ENCODE data around the gene DCTD. TPM values are rescaled to one million over a fixed set of nuclear protein-coding genes. Genes with fewer than 3 reads are reported as not detected.

Gene DCTD
- total and polyA plus RNA-seq, 2 experiments from 2014 or later, result 92.4 to 92.6 TPM

DNA sequence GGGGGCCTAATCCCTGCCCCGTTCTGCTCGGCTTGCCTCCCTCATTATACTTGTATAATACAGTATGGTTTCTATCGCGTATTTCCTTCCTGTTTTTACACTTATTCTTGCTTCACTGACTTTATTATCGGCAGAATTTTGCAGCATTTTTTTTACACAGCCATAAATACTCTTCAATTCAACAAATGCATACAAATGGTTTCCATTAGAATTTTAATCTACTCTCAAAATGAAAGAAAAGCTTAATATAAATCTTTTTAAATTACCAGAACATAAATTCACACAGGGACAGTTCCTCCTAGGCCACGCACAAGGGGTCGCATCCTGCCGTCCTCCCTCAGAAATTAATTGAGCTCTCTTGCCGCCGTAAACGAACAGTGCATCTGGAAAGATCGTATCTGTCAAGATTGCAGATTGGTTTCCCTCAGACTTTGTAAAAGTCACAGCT, 42.9 kb downstream of the DCTD start:
- WGBS (ENCODE audit: low lambda C conversion rate, missing lambda C conversion rate), result 89% methylated on average over 12 of the region's 12 CpGs
- no peak overlapping the region for H3K4me3 ChIP-seq

DNA sequence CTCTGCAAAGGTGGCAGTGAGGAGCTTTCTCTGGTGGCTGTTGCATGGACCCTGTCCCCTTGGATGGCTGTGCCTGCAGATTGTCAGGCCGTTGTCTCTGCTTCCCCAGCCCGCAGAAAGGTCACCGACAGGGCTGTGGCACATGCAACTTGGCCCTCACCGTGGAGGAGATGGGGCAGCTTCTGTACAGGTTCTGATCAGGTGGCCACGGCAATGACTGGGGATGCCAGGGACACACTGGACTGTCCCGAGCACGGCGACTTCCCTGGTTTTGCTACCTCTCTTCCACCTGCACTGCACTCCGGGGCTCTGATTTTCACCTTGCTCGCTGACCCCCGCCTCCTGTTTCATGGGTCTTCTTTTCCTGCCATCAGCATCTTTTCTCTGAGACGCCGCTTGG, 43.5 kb downstream of the DCTD start:
- Histone ChIP-seq H4K20me1 (ENCODE audit: insufficient read depth, poor library complexity, severe bottlenecking) (no peaks in the 10 kb centered on the region), H3K27ac (no peak overlapping the region), H3K4me2 (no peak overlapping the region), H3K4me1 (ENCODE audit: insufficient read depth) (no peaks in the 10 kb centered on the region), H2AFZ (no peak overlapping the region), H3K4me3 (no peak overlapping the region), H3K36me3 (replicated peaks; ENCODE audit: insufficient read depth, low read depth) (no peaks in the 10 kb centered on the region), H3K9me2 (replicated peaks; ENCODE audit: insufficient read depth) (no peaks in the 10 kb centered on the region), H3K79me2 (no peaks in the 10 kb centered on the region), H3K27me3 (no peaks in the 10 kb centered on the region), H3K9me3 (ENCODE audit: low read depth) (no peaks in the 10 kb centered on the region)
- TF ChIP-seq EZH2phosphoT487 (IDR thresholded peaks at IDR 0.05; ENCODE audit: low read depth, severe bottlenecking, unreplicated experiment) (no peak), EZH2 (IDR thresholded peaks at IDR 0.05; ENCODE audit: borderline replicate concordance) (no peak)
- TF ChIP-seq, protein P1, sequence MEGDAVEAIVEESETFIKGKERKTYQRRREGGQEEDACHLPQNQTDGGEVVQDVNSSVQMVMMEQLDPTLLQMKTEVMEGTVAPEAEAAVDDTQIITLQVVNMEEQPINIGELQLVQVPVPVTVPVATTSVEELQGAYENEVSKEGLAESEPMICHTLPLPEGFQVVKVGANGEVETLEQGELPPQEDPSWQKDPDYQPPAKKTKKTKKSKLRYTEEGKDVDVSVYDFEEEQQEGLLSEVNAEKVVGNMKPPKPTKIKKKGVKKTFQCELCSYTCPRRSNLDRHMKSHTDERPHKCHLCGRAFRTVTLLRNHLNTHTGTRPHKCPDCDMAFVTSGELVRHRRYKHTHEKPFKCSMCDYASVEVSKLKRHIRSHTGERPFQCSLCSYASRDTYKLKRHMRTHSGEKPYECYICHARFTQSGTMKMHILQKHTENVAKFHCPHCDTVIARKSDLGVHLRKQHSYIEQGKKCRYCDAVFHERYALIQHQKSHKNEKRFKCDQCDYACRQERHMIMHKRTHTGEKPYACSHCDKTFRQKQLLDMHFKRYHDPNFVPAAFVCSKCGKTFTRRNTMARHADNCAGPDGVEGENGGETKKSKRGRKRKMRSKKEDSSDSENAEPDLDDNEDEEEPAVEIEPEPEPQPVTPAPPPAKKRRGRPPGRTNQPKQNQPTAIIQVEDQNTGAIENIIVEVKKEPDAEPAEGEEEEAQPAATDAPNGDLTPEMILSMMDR (IDR thresholded peaks at IDR 0.05; ENCODE audit: poor library complexity), result no peak
- DNase-seq (ENCODE audit: low spot score), result no peak
- 97% methylated on average over 13 of the region's 13 CpGs for WGBS (ENCODE audit: low lambda C conversion rate, missing lambda C conversion rate)

More for the DNA sequence above, 42.9 kb downstream of the DCTD start:
- no peak overlapping the region for H3K27ac ChIP-seq
- no peaks in the 10 kb centered on the region for H3K9me3 ChIP-seq (ENCODE audit: low read depth)
- H3K4me1 ChIP-seq (ENCODE audit: insufficient read depth), result no peaks in the 10 kb centered on the region
- TF ChIP-seq EZH2phosphoT487 (IDR thresholded peaks at IDR 0.05; ENCODE audit: low read depth, severe bottlenecking, unreplicated experiment) (no peak), EZH2 (IDR thresholded peaks at IDR 0.05; ENCODE audit: borderline replicate concordance) (no peak)
- H2AFZ ChIP-seq, result no peak overlapping the region
- H3K9me2 ChIP-seq (replicated peaks; ENCODE audit: insufficient read depth), result no peaks in the 10 kb centered on the region
- no peak for DNase-seq (ENCODE audit: low spot score)
- H3K4me2 ChIP-seq, result no peak overlapping the region
- no peaks in the 10 kb centered on the region for H3K27me3 ChIP-seq
- H4K20me1 ChIP-seq (ENCODE audit: insufficient read depth, poor library complexity, severe bottlenecking), result no peaks in the 10 kb centered on the region
- H3K36me3 ChIP-seq (replicated peaks; ENCODE audit: insufficient read depth, low read depth), result no peaks in the 10 kb centered on the region
- H3K79me2 ChIP-seq, result no peaks in the 10 kb centered on the region

DNA sequence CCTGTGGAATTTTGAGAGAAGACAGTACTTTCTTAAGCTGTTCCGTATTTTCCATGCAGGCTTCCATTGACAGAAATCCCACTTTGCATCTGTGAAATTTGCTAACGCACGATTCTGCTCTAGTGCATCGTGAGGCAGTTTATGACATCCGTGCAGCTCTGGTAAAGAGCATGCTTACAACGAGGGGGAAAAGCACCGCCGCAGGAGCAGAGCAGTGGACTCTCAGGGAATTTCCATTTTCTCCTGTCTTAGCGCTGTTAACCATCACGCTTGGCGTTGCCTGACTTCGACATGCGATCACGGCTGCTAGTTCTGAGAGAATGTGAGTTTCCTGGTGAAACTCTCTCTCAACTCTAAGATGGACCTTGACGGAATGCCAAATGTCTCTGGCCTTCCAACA, 43.9 kb downstream of the DCTD start:
- Histone ChIP-seq H2AFZ (no peak overlapping the region), H3K27me3 (no peaks in the 10 kb centered on the region), H3K27ac (no peak overlapping the region), H3K9me2 (replicated peaks; ENCODE audit: insufficient read depth) (no peaks in the 10 kb centered on the region), H4K20me1 (ENCODE audit: insufficient read depth, poor library complexity, severe bottlenecking) (no peaks in the 10 kb centered on the region), H3K36me3 (replicated peaks; ENCODE audit: insufficient read depth, low read depth) (no peaks in the 10 kb centered on the region), H3K4me1 (ENCODE audit: insufficient read depth) (no peaks in the 10 kb centered on the region), H3K9me3 (ENCODE audit: low read depth) (no peaks in the 10 kb centered on the region), H3K4me3 (no peak overlapping the region), H3K4me2 (no peak overlapping the region), H3K79me2 (no peaks in the 10 kb centered on the region)
- TF ChIP-seq, protein P1 (IDR thresholded peaks at IDR 0.05; ENCODE audit: poor library complexity), result no peak
- TF ChIP-seq EZH2 (IDR thresholded peaks at IDR 0.05; ENCODE audit: borderline replicate concordance) (no peak), EZH2phosphoT487 (IDR thresholded peaks at IDR 0.05; ENCODE audit: low read depth, severe bottlenecking, unreplicated experiment) (no peak)
- WGBS (ENCODE audit: low lambda C conversion rate, missing lambda C conversion rate), result 96% methylated on average over 15 of the region's 15 CpGs
- no peak for DNase-seq (ENCODE audit: low spot score)

DNA sequence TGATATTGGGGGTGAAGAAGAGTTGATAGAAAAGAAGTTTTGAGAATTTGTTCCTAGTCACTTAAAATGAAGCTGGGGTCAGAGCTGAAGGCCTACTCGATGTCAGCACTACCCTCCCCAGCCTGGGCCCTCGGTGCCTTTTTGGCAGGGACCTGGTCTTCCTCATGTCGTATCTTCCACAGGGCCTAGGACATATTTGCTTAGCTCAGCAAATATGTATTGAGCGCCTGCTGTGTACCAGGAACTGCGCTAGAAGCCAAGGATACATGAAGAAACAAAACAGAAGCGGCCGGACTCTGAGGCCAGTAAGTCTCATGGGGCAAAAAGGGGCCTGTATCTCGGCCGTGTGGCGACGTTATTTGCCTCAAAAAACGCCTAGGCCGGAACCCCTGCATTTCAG, 44.3 kb downstream of the DCTD start:
- H3K27ac ChIP-seq, result no peak overlapping the region
- H3K4me2 ChIP-seq, result no peak overlapping the region
- H3K9me3 ChIP-seq (ENCODE audit: low read depth), result no peaks in the 10 kb centered on the region
- no peak overlapping the region for H2AFZ ChIP-seq
- no peaks in the 10 kb centered on the region for H3K36me3 ChIP-seq (replicated peaks; ENCODE audit: insufficient read depth, low read depth)
- H3K9me2 ChIP-seq (replicated peaks; ENCODE audit: insufficient read depth), result no peaks in the 10 kb centered on the region
- no peak for DNase-seq (ENCODE audit: low spot score)
- TF ChIP-seq EZH2phosphoT487 (IDR thresholded peaks at IDR 0.05; ENCODE audit: low read depth, severe bottlenecking, unreplicated experiment), result no peak
- no peak for TF ChIP-seq EZH2 (IDR thresholded peaks at IDR 0.05; ENCODE audit: borderline replicate concordance)
- TF ChIP-seq, protein P1 (IDR thresholded peaks at IDR 0.05; ENCODE audit: poor library complexity), result no peak
- no peaks in the 10 kb centered on the region for H4K20me1 ChIP-seq (ENCODE audit: insufficient read depth, poor library complexity, severe bottlenecking)
- 97% methylated on average over 13 of the region's 13 CpGs for WGBS (ENCODE audit: low lambda C conversion rate, missing lambda C conversion rate)
- no peaks in the 10 kb centered on the region for H3K27me3 ChIP-seq
- no peaks in the 10 kb centered on the region for H3K79me2 ChIP-seq
- H3K4me1 ChIP-seq (ENCODE audit: insufficient read depth), result no peaks in the 10 kb centered on the region
- no peak overlapping the region for H3K4me3 ChIP-seq
